ENCODE measurements around the gene ENPEP. TPM values are rescaled to one million over a fixed set of nuclear protein-coding genes. Genes with fewer than 3 reads are reported as not detected.

Gene ENPEP
- total RNA-seq, 1 donor from 2014 or later: 1.7 TPM

- Mint-ChIP-seq H3K4me3 (ENCODE audit: low read depth) (no peak overlapping the region), H3K27me3 (no peaks in the 10 kb centered on the region), H3K36me3 (ENCODE audit: insufficient read depth) (peaks cover 2% of the 10 kb centered on the region), H3K27ac (no peak overlapping the region), H3K9me3 (ENCODE audit: low read depth) (peaks cover 5% of the 10 kb centered on the region), H3K4me1 (ENCODE audit: low read depth) (peaks cover 3% of the 10 kb centered on the region)
- TF ChIP-seq CTCF (IDR thresholded peaks at IDR 0.05; ENCODE audit: unreplicated experiment): no peak
- no peak for DNase-seq (ENCODE audit: low spot score, unreplicated experiment)
Measured at GRCh38 chr4:110498420-110498819, 22.5 kb downstream of the ENPEP start.

GRCh38 chr4:110499126-110499525 is 23.2 kb downstream of the ENPEP start:
- H3K4me1 Mint-ChIP-seq (ENCODE audit: low read depth): peaks cover 3% of the 10 kb centered on the region
- H3K27ac Mint-ChIP-seq: no peak overlapping the region
- DNase-seq (ENCODE audit: low spot score, unreplicated experiment): no peak
- H3K27me3 Mint-ChIP-seq: no peaks in the 10 kb centered on the region
- peaks cover 2% of the 10 kb centered on the region for H3K36me3 Mint-ChIP-seq (ENCODE audit: insufficient read depth)
- H3K4me3 Mint-ChIP-seq (ENCODE audit: low read depth): no peak overlapping the region
- peaks cover 5% of the 10 kb centered on the region for H3K9me3 Mint-ChIP-seq (ENCODE audit: low read depth)
- TF ChIP-seq CTCF (IDR thresholded peaks at IDR 0.05; ENCODE audit: unreplicated experiment): no peak

GRCh38 chr4:110501826-110502225 is 25.9 kb downstream of the ENPEP start:
- H3K27me3 Mint-ChIP-seq: no peaks in the 10 kb centered on the region
- no peak overlapping the region for H3K27ac Mint-ChIP-seq
- H3K4me3 Mint-ChIP-seq (ENCODE audit: low read depth): no peak overlapping the region
- TF ChIP-seq CTCF (IDR thresholded peaks at IDR 0.05; ENCODE audit: unreplicated experiment): no peak
- H3K4me1 Mint-ChIP-seq (ENCODE audit: low read depth): no peaks in the 10 kb centered on the region
- peaks cover 5% of the 10 kb centered on the region for H3K9me3 Mint-ChIP-seq (ENCODE audit: low read depth)
- peaks cover 2% of the 10 kb centered on the region for H3K36me3 Mint-ChIP-seq (ENCODE audit: insufficient read depth)
- DNase-seq (ENCODE audit: low spot score, unreplicated experiment): no peak

- Mint-ChIP-seq H3K4me1 (ENCODE audit: low read depth) (no peaks in the 10 kb centered on the region), H3K27me3 (no peaks in the 10 kb centered on the region), H3K36me3 (ENCODE audit: insufficient read depth) (peaks cover 2% of the 10 kb centered on the region), H3K4me3 (ENCODE audit: low read depth) (no peak overlapping the region), H3K27ac (no peak overlapping the region), H3K9me3 (ENCODE audit: low read depth) (peaks cover 5% of the 10 kb centered on the region)
- DNase-seq (ENCODE audit: low spot score, unreplicated experiment): no peak
- no peak for TF ChIP-seq CTCF (IDR thresholded peaks at IDR 0.05; ENCODE audit: unreplicated experiment)
Measured at GRCh38 chr4:110503270-110504083, 27.5 kb downstream of the ENPEP start.

- TF ChIP-seq CTCF (IDR thresholded peaks at IDR 0.05; ENCODE audit: unreplicated experiment): no peak
- H3K4me1 Mint-ChIP-seq (ENCODE audit: low read depth): no peaks in the 10 kb centered on the region
- H3K27me3 Mint-ChIP-seq: no peaks in the 10 kb centered on the region
- H3K27ac Mint-ChIP-seq: no peak overlapping the region
- no peak overlapping the region for H3K4me3 Mint-ChIP-seq (ENCODE audit: low read depth)
- no peak for DNase-seq (ENCODE audit: low spot score, unreplicated experiment)
- H3K9me3 Mint-ChIP-seq (ENCODE audit: low read depth): peaks cover 5% of the 10 kb centered on the region
- H3K36me3 Mint-ChIP-seq (ENCODE audit: insufficient read depth): peaks cover 2% of the 10 kb centered on the region
Measured at GRCh38 chr4:110504084-110504435, 28.1 kb downstream of the ENPEP start.
